Activated CD4-positive, alpha-beta memory T cell treated with anti-CD3 and anti-CD28 coated beads for 36 hours (primary cell): ENCODE data around the gene LRRC3B. TPM values are rescaled to one million over a fixed set of nuclear protein-coding genes. Genes with fewer than 3 reads are reported as not detected.
"Not testable (repeated sequence)": the region's sequence is repeated elsewhere in the genome, so short reads cannot be mapped to it uniquely, and the experiment has no call there.

Experiments
- CTCF ChIA-PET: fragments of 350-600 bp; sonication (Branson Sonifier 250); formaldehyde crosslinking; loops from one replicate; lab custom pipeline; 2021; ENCODE audit warnings: antibody characterized with exemption, inconsistent platforms; lab: Charles Lee
- POLR2A ChIA-PET: fragments of 350-600 bp; sonication (Branson Sonifier 250); formaldehyde crosslinking; loops from one replicate; lab custom pipeline; 2021; ENCODE audit warnings: antibody characterized with exemption; lab: Charles Lee
- DNase-seq: peaks from one replicate; pipeline ENCODE4 v3.0.0-alpha.2; 2020
- H3K27ac Mint-ChIP-seq: one replicate; pipeline ENCODE4 v1.8.0; 2021; ENCODE audit warnings: mixed read lengths
- H3K27me3 Mint-ChIP-seq: one replicate; pipeline ENCODE4 v1.8.0; 2021; ENCODE audit warnings: mixed read lengths
- H3K36me3 Mint-ChIP-seq: one replicate; pipeline ENCODE4 v1.8.0; 2021; ENCODE audit warnings: mixed read lengths
- H3K4me1 Mint-ChIP-seq: one replicate; pipeline ENCODE4 v1.8.0; 2021; ENCODE audit warnings: low read depth, mixed read lengths
- H3K4me3 Mint-ChIP-seq: one replicate; pipeline ENCODE4 v1.8.0; 2021; ENCODE audit warnings: mild to moderate bottlenecking, mixed read lengths
- H3K9me3 Mint-ChIP-seq: one replicate; pipeline ENCODE4 v1.8.0; 2021; ENCODE audit warnings: mixed read lengths
- intact Hi-C: fragments of 100-400 bp; cut with micrococcal nuclease; formaldehyde crosslinking; loops from one replicate; pipeline ENCODE4 v1.15.1; 2023
- total RNA-seq, 2 experiments: library from RNA; stranded (reverse); gene quantifications; one replicate each; pipeline ENCODE4 v1.2.3, GENCODE V29; 2021

The LRRC3B gene, protein sequence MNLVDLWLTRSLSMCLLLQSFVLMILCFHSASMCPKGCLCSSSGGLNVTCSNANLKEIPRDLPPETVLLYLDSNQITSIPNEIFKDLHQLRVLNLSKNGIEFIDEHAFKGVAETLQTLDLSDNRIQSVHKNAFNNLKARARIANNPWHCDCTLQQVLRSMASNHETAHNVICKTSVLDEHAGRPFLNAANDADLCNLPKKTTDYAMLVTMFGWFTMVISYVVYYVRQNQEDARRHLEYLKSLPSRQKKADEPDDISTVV
- not detected for total RNA-seq

GRCh38 chr3:26622621-26623418 is at the start of gene LRRC3B:
LRRC3B (plus strand) TSS chr3:26622772; CDS start chr3:26709673, 86,901 bp downstream.
- intact Hi-C loops, result no loop called here
- ChIA-PET POLR2A (no interaction called here), CTCF (no interaction called here)
- Mint-ChIP-seq H3K27ac (no peak within 1 kb of the TSS), H3K27me3 (peaks cover 40% of the 10 kb centered on the region), H3K4me3 (no peak within 1 kb of the TSS), H3K36me3 (no peaks in the 10 kb centered on the region), H3K4me1 (no peaks in the 10 kb centered on the region), H3K9me3 (no peaks in the 10 kb centered on the region)
- DNase-seq, result no peak

GRCh38 chr3:26574766-26575165 is 47.8 kb upstream of the LRRC3B start:
- Mint-ChIP-seq H3K4me1 (no peaks in the 10 kb centered on the region), H3K9me3 (peaks cover 4% of the 10 kb centered on the region)
- POLR2A ChIA-PET, result no interaction called here

DNA sequence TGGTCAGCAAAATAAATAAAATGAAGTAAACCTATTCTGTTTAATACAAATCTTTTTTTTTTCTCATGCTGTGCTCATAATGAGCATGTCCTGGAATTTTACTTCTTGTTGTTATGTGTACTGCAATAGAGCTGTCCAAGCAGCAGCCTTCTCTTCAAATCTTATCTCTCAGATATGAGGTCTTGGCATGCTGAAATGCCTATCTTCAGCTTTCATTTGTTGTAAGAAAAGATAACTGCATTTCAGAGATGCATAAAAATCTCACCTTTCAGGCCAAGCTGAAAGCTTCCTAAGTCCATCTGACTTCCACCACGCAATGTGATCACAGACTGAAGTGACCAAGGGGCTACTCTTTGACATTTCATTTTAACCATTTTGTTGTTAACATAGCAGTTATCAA is 43.5 kb upstream of the LRRC3B start:
- intact Hi-C loops, result no loop called here
- no peak overlapping the region for H3K27ac Mint-ChIP-seq
- ChIA-PET POLR2A (no interaction called here), CTCF (no interaction called here)
- H3K9me3 Mint-ChIP-seq, result peaks cover 6% of the 10 kb centered on the region
- DNase-seq, result no peak
- H3K27me3 Mint-ChIP-seq, result no peaks in the 10 kb centered on the region
- H3K4me1 Mint-ChIP-seq, result no peaks in the 10 kb centered on the region
- H3K36me3 Mint-ChIP-seq, result no peaks in the 10 kb centered on the region
- H3K4me3 Mint-ChIP-seq, result no peak overlapping the region

More at GRCh38 chr3:26574766-26575165, 47.8 kb upstream of the LRRC3B start:
- H3K27ac Mint-ChIP-seq, result no peak overlapping the region
- intact Hi-C loops, result no loop called here
- CTCF ChIA-PET, result no interaction called here
- no peaks in the 10 kb centered on the region for H3K36me3 Mint-ChIP-seq
- no peaks in the 10 kb centered on the region for H3K27me3 Mint-ChIP-seq
- H3K4me3 Mint-ChIP-seq, result no peak overlapping the region
- DNase-seq, result no peak

DNA sequence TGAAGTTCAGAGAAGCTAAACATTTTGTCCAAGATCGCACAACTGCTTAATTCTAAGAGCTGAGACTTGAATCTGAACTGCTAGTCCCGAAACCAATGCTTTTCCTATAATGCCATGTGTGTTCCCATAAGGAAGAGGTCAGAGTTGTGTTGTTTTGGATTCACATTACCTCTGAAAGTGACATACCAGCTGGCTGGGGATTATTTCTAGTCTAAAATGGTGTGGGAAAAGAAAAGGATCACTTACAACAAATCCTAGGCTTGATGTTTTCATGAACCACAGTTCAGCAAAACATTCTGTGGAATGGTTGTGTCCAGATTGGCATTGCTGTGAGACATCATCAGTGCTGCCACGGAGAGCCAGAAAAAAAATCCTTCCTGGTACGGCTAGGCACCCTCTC is 35.0 kb upstream of the LRRC3B start:
- DNase-seq, result no peak
- H3K36me3 Mint-ChIP-seq, result no peaks in the 10 kb centered on the region
- POLR2A ChIA-PET, result no interaction called here
- H3K4me1 Mint-ChIP-seq, result no peaks in the 10 kb centered on the region
- no peak overlapping the region for H3K4me3 Mint-ChIP-seq
- CTCF ChIA-PET, result no interaction called here
- intact Hi-C loops, result no loop called here
- H3K27ac Mint-ChIP-seq, result no peak overlapping the region
- H3K27me3 Mint-ChIP-seq, result no peaks in the 10 kb centered on the region
- H3K9me3 Mint-ChIP-seq, result no peaks in the 10 kb centered on the region

- Mint-ChIP-seq H3K27ac (no peak overlapping the region), H3K36me3 (no peaks in the 10 kb centered on the region), H3K4me3 (no peak overlapping the region), H3K4me1 (no peaks in the 10 kb centered on the region), H3K27me3 (peaks cover 1% of the 10 kb centered on the region), H3K9me3 (no peaks in the 10 kb centered on the region)
- no peak for DNase-seq
- ChIA-PET POLR2A (no interaction called here), CTCF (no interaction called here)
- intact Hi-C loops, result no loop called here
Observed at GRCh38 chr3:26588931-26589330, 33.6 kb upstream of the LRRC3B start.

GRCh38 chr3:26589678-26590077 is 32.9 kb upstream of the LRRC3B start:
- no peak for DNase-seq
- CTCF ChIA-PET, result no interaction called here
- POLR2A ChIA-PET, result no interaction called here
- no peaks in the 10 kb centered on the region for H3K9me3 Mint-ChIP-seq
- H3K27me3 Mint-ChIP-seq, result peaks cover 2% of the 10 kb centered on the region
- intact Hi-C loops, result no loop called here
- no peak overlapping the region for H3K27ac Mint-ChIP-seq
- no peak overlapping the region for H3K4me3 Mint-ChIP-seq
- no peaks in the 10 kb centered on the region for H3K4me1 Mint-ChIP-seq
- H3K36me3 Mint-ChIP-seq, result no peaks in the 10 kb centered on the region

DNA sequence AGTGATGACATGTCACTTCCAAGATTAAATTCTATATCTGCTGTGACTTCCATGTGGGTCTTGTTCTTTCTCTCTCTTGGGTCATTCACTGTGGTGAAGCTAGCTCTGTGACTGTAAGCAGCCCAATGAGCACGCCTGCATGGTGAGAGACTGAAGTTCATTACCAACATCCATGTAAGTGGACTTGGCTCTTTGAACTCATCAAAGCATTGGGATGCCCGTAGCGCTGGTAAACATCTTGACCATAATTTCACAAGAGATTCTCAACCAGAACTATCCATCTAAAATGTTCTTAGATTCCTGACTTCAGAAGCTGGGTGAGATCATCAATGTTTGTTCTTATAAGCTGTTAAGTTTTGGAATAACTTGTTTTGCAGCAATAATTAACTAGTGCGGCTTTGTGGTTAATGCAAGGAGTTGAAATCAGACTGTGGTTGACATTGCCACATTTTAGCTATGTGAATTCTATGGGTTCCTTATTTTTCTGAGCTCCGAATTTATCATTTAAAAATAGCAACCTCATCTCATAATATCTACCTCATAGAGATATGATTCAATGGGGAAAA is 31.6 kb upstream of the LRRC3B start:
- no peak for DNase-seq
- ChIA-PET POLR2A (no interaction called here), CTCF (no interaction called here)
- Mint-ChIP-seq H3K4me3 (no peak overlapping the region), H3K36me3 (no peaks in the 10 kb centered on the region), H3K27ac (no peak overlapping the region), H3K27me3 (peaks cover 2% of the 10 kb centered on the region), H3K9me3 (no peaks in the 10 kb centered on the region), H3K4me1 (no peaks in the 10 kb centered on the region)
- intact Hi-C loops, result no loop called here

DNA sequence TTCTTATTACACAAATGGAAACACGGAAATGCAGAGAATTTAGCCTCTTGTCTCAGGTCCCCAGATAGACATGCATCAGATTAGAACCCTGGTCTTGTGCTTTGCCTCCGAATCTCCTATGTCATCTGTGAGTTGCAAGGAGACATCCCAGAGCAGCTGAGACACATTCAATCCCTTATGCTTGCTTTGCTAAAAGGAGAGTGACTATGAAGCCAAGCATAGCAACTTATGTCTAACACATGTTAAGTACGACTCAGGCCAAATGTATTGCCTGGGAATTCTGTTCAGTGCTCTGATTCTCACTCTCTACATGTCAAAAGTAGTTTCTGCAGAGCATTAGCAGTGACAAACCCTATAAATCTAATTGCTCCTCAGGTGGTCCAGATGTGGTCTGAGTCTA is 30.6 kb upstream of the LRRC3B start:
- intact Hi-C loops, result no loop called here
- no peak for DNase-seq
- ChIA-PET POLR2A (no interaction called here), CTCF (no interaction called here)
- no peaks in the 10 kb centered on the region for H3K4me1 Mint-ChIP-seq
- no peak overlapping the region for H3K27ac Mint-ChIP-seq
- H3K4me3 Mint-ChIP-seq, result no peak overlapping the region
- H3K9me3 Mint-ChIP-seq, result no peaks in the 10 kb centered on the region
- peaks cover 2% of the 10 kb centered on the region for H3K27me3 Mint-ChIP-seq
- no peaks in the 10 kb centered on the region for H3K36me3 Mint-ChIP-seq

GRCh38 chr3:26592451-26592850 is 30.1 kb upstream of the LRRC3B start:
- CTCF ChIA-PET, result no interaction called here
- intact Hi-C loops, result no loop called here
- POLR2A ChIA-PET, result no interaction called here
- no peak overlapping the region for H3K27ac Mint-ChIP-seq
- DNase-seq, result no peak
- no peaks in the 10 kb centered on the region for H3K4me1 Mint-ChIP-seq
- H3K9me3 Mint-ChIP-seq, result no peaks in the 10 kb centered on the region
- H3K36me3 Mint-ChIP-seq, result no peaks in the 10 kb centered on the region
- H3K27me3 Mint-ChIP-seq, result peaks cover 2% of the 10 kb centered on the region
- no peak overlapping the region for H3K4me3 Mint-ChIP-seq

DNA sequence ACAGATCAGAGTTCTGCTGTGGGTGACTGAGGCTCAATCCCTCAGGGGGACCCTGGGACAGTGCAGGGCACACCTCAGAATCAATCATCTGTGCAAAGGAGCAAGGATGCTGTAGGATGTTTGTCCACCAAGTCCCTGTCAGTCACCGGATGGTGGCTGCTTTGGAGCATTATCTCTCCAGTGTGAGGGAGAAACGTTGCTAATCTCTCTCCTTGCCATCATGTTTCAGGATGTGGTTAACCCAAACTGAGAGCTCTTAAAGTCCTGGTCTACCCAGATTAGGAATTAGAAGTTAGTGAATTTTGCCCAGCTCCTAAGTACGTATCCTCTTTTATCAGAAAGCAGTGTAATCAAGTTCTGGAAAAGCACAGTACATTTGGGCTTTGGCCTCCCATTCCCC is 26.2 kb upstream of the LRRC3B start:
- ChIA-PET POLR2A (no interaction called here), CTCF (no interaction called here)
- no peaks in the 10 kb centered on the region for H3K4me1 Mint-ChIP-seq
- intact Hi-C loops, result no loop called here
- no peak overlapping the region for H3K4me3 Mint-ChIP-seq
- no peak for DNase-seq
- H3K9me3 Mint-ChIP-seq, result peaks cover 2% of the 10 kb centered on the region
- H3K27ac Mint-ChIP-seq, result no peak overlapping the region
- H3K27me3 Mint-ChIP-seq, result peaks cover 2% of the 10 kb centered on the region
- H3K36me3 Mint-ChIP-seq, result no peaks in the 10 kb centered on the region

DNA sequence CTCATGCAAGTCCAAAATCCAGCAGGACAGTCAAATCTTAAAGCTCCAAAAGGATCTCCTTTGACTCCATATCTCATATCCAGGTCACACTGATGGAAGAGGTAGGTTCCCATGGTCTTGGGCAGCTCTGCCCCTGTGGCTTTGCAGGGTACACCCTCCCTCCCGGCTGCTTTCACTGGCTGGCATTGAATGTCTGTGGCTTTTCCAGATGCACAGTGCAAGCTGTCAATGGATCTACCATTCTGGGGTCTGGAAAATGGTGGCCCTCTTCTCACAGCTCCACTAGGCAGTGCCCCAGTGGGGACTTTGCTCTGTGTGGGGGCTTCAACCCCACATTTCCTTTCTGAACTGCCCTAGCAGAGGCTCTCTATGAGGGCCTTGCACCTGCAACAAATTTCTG is 19.3 kb upstream of the LRRC3B start:
- H3K27me3 Mint-ChIP-seq, H3K36me3 Mint-ChIP-seq, H3K4me3 Mint-ChIP-seq, POLR2A ChIA-PET, H3K4me1 Mint-ChIP-seq, CTCF ChIA-PET, DNase-seq, H3K27ac Mint-ChIP-seq, intact Hi-C loops: not testable (repeated sequence)
- peaks cover 22% of the 10 kb centered on the region for H3K9me3 Mint-ChIP-seq

- H3K4me1 Mint-ChIP-seq, H3K4me3 Mint-ChIP-seq, CTCF ChIA-PET, intact Hi-C loops, H3K36me3 Mint-ChIP-seq, H3K27me3 Mint-ChIP-seq, POLR2A ChIA-PET, H3K27ac Mint-ChIP-seq, DNase-seq: not testable (repeated sequence)
- peaks cover 22% of the 10 kb centered on the region for H3K9me3 Mint-ChIP-seq
Observed at GRCh38 chr3:26603771-26604170, 18.8 kb upstream of the LRRC3B start.
